NCI-H2227 (cell line): ENCODE data around the gene CSTPP1.
"Not testable (repeated sequence)": the region's sequence is repeated elsewhere in the genome, so short reads cannot be mapped to it uniquely, and the experiment has no call there.

Experiments used
- DNase-seq: peaks from one replicate; lab custom pipeline; 2025; ENCODE audit not compliant: unreplicated experiment; lab: John Stamatoyannopoulos, UW

Gene CSTPP1

GRCh38 chr11:46952553-46952952, 16.0 kb downstream of the CSTPP1 start:
- no peak for DNase-seq

GRCh38 chr11:46953093-46953492, 16.5 kb downstream of the CSTPP1 start:
- no peak for DNase-seq

GRCh38 chr11:46958777-46959176, 22.2 kb downstream of the CSTPP1 start:
- DNase-seq, result no peak

GRCh38 chr11:46961041-46961440, 24.5 kb downstream of the CSTPP1 start:
- no peak for DNase-seq

GRCh38 chr11:46961886-46962285, 25.3 kb downstream of the CSTPP1 start:
- DNase-seq, result not testable (repeated sequence)

- no peak for DNase-seq
Measured at GRCh38 chr11:46963844-46964243, 27.3 kb downstream of the CSTPP1 start.

- no peak for DNase-seq
Measured at GRCh38 chr11:46966773-46967172, 30.2 kb downstream of the CSTPP1 start.

GRCh38 chr11:46967962-46968361, 31.4 kb downstream of the CSTPP1 start:
- no peak for DNase-seq

- no peak for DNase-seq
Measured at GRCh38 chr11:46969379-46969778, 32.8 kb downstream of the CSTPP1 start.

- no peak for DNase-seq
Measured at GRCh38 chr11:46970913-46971625, 34.5 kb downstream of the CSTPP1 start.

GRCh38 chr11:46972343-46972742, 35.8 kb downstream of the CSTPP1 start:
- no peak for DNase-seq

- DNase-seq, result no peak
Measured at GRCh38 chr11:46972821-46973220, 36.3 kb downstream of the CSTPP1 start.

- no peak for DNase-seq
Measured at GRCh38 chr11:46976182-46976854, 39.8 kb downstream of the CSTPP1 start.

GRCh38 chr11:46977038-46977813, 40.7 kb downstream of the CSTPP1 start:
- peak; percentile 21 for DNase-seq

GRCh38 chr11:46978005-46978491, 41.5 kb downstream of the CSTPP1 start:
- DNase-seq, result no peak

GRCh38 chr11:46979358-46979757, 42.8 kb downstream of the CSTPP1 start:
- no peak for DNase-seq

- DNase-seq, result no peak
Measured at GRCh38 chr11:46981436-46981835, 44.9 kb downstream of the CSTPP1 start.

- no peak for DNase-seq
Measured at GRCh38 chr11:46982797-46983452, 46.4 kb downstream of the CSTPP1 start.

GRCh38 chr11:46983598-46983997, 47.0 kb downstream of the CSTPP1 start:
- DNase-seq, result no peak

- DNase-seq, result no peak
Measured at GRCh38 chr11:46984548-46984947, 48.0 kb downstream of the CSTPP1 start.

- DNase-seq, result no peak
Measured at GRCh38 chr11:46984987-46985386, 48.4 kb downstream of the CSTPP1 start.
